ENCODE measurements around the gene SPIRE2.

- no peak for TF ChIP-seq CTCF (IDR thresholded peaks at IDR 0.05; ENCODE audit: borderline replicate concordance, extremely low read depth, low read length, poor library complexity, severe bottlenecking)
- TF ChIP-seq EZH2 (IDR thresholded peaks at IDR 0.05; ENCODE audit: borderline replicate concordance, low read depth, low read length, severe bottlenecking) = no peak
Measured at GRCh38 chr16:89906140-89907025, 78.1 kb downstream of the SPIRE2 start.
